IPS-NIHi7 (cell line): ENCODE measurements around the gene VSIR.

Source experiments
- DNase-seq: peaks from one replicate; pipeline ENCODE4 v3.0.0; 2012; ENCODE audit warnings: mixed read lengths; ENCODE audit errors: extremely low spot score

The VSIR gene

GRCh38 chr10:71773221-71773971 lies at the start of gene VSIR:
Gene VSIR, minus strand, starts transcription at chr10:71773520. Its CDS starts 81 bp downstream, at chr10:71773439.
- peak; percentile 95 for DNase-seq

GRCh38 chr10:71821909-71822763 lies 48.8 kb upstream of the VSIR start:
- DNase-seq, result no peak

- DNase-seq, result no peak
Observed at GRCh38 chr10:71820966-71821365, 47.6 kb upstream of the VSIR start.

GRCh38 chr10:71819985-71820384 lies 46.7 kb upstream of the VSIR start:
- DNase-seq, result no peak

DNA sequence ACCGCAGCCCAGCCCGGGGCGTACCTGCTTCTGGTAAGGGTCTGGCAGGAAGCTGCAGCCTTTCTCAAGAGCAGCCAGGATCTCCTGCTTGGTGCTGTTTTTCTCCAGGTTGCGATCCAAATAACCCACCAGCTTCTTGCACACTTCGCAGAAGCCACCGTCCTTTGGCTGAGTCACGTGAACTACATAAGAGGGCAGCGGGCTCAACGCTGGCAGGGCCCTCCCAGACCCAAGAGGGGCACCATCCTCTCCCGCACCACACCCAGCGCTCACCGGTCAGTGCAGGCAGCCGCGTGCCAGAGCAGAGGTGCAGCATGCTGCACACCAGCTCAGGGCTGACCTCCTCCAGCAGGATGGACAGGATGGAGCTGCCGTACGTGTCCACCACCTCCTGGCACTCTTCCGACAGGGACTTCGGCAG lies 46.1 kb upstream of the VSIR start:
- no peak for DNase-seq

- no peak for DNase-seq
Observed at GRCh38 chr10:71818674-71819260, 45.4 kb upstream of the VSIR start.

- no peak for DNase-seq
Observed at GRCh38 chr10:71817831-71818655, 44.7 kb upstream of the VSIR start.

DNA sequence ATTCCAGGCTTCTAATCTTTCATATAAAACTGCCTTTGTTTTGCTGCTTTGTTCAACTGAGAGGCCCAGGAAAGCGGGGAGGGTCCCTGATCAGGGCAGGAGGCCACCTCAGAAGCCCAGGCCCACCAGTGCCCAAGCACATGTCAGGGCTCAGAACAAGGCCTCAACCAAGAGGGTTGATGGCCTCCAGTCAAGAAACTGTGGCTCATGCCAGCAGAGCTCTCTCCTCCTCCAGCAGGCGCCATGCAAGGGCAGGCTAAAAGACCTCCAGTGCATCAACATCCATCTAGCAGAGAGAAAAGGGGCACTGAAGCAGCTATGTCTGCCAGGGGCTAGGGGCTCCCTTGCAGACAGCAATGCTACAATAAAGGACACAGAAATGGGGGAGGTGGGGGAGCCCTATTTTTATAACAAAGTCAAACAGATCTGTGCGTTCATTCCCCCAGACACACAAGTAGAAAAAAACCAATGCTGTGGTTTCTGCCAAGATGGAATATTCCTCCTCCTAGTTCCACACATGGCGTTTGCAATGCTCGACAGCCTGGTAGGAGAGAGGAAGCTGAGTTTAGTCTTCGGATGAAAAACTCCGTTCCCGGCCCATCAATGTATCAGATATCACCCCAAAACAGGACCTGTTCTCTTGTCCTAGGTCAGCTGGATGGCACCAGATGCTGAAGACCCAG lies 43.8 kb upstream of the VSIR start:
- DNase-seq, result no peak

DNA sequence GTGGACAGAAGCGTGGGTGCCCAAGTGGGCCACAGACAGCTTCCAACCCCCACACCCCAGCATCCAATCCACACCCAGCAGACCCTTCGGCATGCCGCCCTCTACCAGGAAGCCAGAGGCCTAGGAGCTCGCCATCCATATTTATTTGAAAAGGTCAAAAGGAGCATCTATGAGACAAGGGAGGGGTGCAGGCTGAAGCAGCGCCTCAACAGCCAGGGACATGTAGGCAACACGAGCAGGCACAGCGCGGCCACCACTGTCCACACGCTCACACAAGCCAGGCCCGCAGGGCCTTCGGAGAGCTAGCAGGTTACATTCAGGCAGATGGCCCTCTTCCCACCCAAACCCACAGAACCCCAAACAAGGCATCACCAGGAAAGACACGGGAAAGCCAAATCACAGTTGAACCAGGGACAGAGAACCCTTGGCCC lies 43.1 kb upstream of the VSIR start:
- DNase-seq, result no peak

- no peak for DNase-seq
Observed at GRCh38 chr10:71815515-71816130, 42.3 kb upstream of the VSIR start.

DNA sequence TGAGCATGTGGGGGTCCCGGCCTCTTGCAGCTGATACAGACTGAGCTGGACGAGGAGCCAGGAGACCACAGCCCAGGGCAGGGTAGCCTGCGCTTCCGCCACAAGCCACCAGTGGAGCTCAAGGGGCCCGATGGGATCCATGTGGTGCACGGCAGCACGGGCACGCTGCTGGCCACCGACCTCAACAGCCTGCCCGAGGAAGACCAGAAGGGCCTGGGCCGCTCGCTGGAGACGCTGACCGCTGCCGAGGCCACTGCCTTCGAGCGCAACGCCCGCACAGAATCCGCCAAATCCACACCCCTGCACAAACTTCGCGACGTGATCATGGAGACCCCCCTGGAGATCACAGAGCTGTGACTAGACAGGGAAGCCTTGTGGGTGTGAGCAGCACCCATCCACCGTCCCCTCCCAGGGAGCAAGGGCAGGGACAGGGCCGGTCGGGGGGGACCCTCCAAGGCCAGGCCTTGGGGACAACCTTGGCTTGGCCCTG lies 41.6 kb upstream of the VSIR start:
- DNase-seq, result peak; percentile 64

- DNase-seq, result no peak
Observed at GRCh38 chr10:71812913-71813590, 39.7 kb upstream of the VSIR start.

DNA sequence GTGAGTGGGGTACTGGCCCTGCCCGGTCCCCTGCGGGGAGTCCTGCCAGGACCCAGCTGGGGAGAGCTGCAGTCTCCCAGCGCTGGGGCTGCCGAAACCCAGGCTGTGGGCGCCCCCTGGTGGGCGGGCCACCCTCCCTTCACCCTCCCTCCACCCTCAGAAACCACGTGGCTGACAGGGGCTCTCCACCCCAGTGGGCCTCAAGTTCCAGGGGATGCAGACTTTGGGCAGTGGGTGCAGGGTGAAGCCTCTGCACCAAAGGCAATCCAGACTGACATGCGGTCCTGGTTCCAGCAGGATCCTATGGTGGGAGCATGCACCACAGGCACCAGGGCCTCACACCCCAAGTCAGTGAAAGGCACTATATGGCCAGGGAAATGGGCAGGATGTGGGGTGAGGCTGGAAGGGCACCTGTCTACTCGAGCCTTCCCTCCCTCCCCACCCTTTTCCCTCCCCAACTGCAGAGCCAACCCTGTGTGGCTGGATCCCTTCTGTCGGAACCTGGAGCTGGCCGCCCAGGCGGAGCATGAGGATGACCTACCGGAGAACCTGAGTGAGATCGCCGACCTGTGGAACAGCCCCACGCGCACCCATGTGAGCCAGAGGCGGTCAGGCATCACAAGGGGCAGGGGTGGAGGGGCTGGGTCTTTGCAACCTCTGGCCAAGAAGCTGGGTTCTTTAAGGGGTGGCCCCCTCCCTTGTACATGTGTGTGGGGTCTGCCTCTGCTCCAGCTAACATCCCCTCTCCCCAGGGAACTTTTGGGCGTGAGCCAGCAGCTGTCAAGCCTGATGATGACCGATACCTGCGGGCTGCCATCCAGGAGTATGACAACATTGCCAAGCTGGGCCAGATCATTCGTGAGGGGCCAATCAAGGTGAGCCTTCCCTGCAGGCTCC lies 38.9 kb upstream of the VSIR start:
- DNase-seq, result peak; percentile 87

- no peak for DNase-seq
Observed at GRCh38 chr10:71811351-71811750, 38.0 kb upstream of the VSIR start.

- no peak for DNase-seq
Observed at GRCh38 chr10:71810048-71810750, 36.9 kb upstream of the VSIR start.

DNA sequence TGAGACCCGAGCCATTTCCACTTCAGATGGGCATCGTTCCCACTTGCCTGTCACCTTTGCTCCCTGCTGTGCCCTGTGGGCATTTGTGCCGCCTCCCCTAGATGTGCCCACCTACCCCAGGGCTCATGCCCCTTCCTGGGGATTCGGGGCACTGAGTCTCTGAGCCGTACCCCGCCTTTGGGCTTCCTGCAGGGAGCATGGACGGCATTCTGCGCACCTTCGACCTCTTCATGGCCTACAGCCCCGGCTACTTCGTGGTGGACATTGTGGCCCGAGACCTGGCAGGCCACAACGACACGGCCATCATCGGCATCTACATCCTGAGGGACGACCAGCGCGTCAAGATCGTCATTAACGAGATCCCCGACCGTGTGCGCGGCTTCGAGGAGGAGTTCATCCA lies 36.3 kb upstream of the VSIR start:
- DNase-seq, result no peak

DNA sequence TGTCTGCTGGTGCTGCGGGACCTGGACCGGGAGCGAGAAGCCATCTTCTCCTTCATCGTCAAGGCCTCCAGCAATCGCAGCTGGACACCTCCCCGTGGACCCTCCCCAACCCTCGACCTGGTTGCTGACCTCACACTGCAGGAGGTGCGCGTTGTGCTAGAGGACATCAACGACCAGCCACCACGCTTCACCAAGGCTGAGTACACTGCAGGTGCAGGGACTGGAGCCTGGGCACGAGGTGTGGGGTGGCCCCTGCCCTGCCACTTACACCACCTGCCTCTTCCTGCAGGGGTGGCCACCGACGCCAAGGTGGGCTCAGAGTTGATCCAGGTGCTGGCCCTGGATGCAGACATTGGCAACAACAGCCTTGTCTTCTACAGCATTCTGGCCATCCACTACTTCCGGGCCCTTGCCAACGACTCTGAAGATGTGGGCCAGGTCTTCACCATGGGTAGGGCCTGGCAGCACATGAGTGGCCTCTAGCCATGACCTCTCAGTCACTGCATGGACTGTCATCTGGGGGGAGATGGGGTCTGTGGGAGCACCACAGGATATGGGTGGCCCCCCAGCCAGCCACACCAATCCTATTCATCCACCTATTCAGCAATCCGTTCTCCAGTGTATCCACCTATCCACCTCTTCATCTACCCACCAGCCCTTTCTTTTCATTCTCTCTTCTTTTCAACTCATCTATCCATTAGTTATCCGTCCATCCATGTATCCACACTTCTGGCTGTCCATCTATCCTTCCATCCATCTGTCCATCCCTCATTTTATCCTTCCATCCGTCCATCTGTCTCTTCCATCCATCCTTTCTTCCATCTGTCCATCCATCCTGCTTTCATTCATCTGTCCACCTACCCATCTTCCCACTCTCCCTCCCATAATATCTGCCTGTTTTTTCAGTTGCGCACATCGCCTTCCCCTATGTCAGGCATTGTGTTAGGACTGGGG lies 34.5 kb upstream of the VSIR start:
- no peak for DNase-seq
